Hippocampal formation (tissue), 2 donors: ENCODE data around the gene NDUFC2.
"Not testable (repeated sequence)": the region's sequence is repeated elsewhere in the genome, so short reads cannot be mapped to it uniquely, and the experiment has no call there.

ENCODE experiments used
- DNase-seq, 2 donors: peaks; one replicate each; lab custom pipeline; 2025; lab: John Stamatoyannopoulos, UW

NDUFC2 gene

GRCh38 chr11:78054971-78055370, 24.7 kb downstream of the NDUFC2 start:
- no peak for DNase-seq

GRCh38 chr11:78050964-78051831, 28.5 kb downstream of the NDUFC2 start:
- no peak for DNase-seq

GRCh38 chr11:78049348-78049747, 30.3 kb downstream of the NDUFC2 start:
- DNase-seq, result no peak

- no peak for DNase-seq
Measured at GRCh38 chr11:78048561-78048960, 31.1 kb downstream of the NDUFC2 start.

GRCh38 chr11:78046486-78046854, 33.2 kb downstream of the NDUFC2 start:
- no peak for DNase-seq

- DNase-seq, result peak; percentile 55 to 80
Measured at GRCh38 chr11:78045851-78046485, 33.7 kb downstream of the NDUFC2 start.

GRCh38 chr11:78044706-78045105, 35.0 kb downstream of the NDUFC2 start:
- DNase-seq, result no peak

- no peak for DNase-seq
Measured at GRCh38 chr11:78041843-78042440, 37.7 kb downstream of the NDUFC2 start.

- not testable (repeated sequence) for DNase-seq
Measured at GRCh38 chr11:78041380-78041719, 38.3 kb downstream of the NDUFC2 start.

- DNase-seq, result no peak
Measured at GRCh38 chr11:78040691-78041379, 38.8 kb downstream of the NDUFC2 start.

- peak; percentile 6 to 35 for DNase-seq
Measured at GRCh38 chr11:78039919-78040671, 39.6 kb downstream of the NDUFC2 start.

GRCh38 chr11:78039391-78039918, 40.2 kb downstream of the NDUFC2 start:
- no peak for DNase-seq

- no peak for DNase-seq
Measured at GRCh38 chr11:78038697-78039313, 40.9 kb downstream of the NDUFC2 start.

- DNase-seq, result no peak
Measured at GRCh38 chr11:78037825-78038620, 41.6 kb downstream of the NDUFC2 start.

GRCh38 chr11:78037056-78037455, 42.6 kb downstream of the NDUFC2 start:
- no peak for DNase-seq

- DNase-seq, result no peak
Measured at GRCh38 chr11:78036313-78036712, 43.3 kb downstream of the NDUFC2 start.

GRCh38 chr11:78034623-78035022, 45.0 kb downstream of the NDUFC2 start:
- no peak for DNase-seq

- DNase-seq, result no peak
Measured at GRCh38 chr11:78033040-78033439, 46.6 kb downstream of the NDUFC2 start.

- no peak for DNase-seq
Measured at GRCh38 chr11:78032090-78032489, 47.6 kb downstream of the NDUFC2 start.

- DNase-seq, result no peak
Measured at GRCh38 chr11:78031629-78032028, 48.0 kb downstream of the NDUFC2 start.
